ENCODE data around the gene TRIM17. TPM values are rescaled to one million over a fixed set of nuclear protein-coding genes. Genes with fewer than 3 reads are reported as not detected.

TRIM17 gene
- total RNA-seq, 2 experiments from 2014 or later = 0.13 TPM; not detected in 1

GRCh38 chr1:228403231-228403631, 13.4 kb downstream of the TRIM17 start:
- no peak overlapping the region for H3K4me2 ChIP-seq (ENCODE audit: low read length)

GRCh38 chr1:228402641-228403025, 14.0 kb downstream of the TRIM17 start:
- peaks cover 15% of the 10 kb centered on the region for H4K20me1 ChIP-seq (ENCODE audit: insufficient read depth, low read length)
- peaks cover 39% of the 10 kb centered on the region for H3K79me2 ChIP-seq (ENCODE audit: insufficient read depth, low read depth, low read length)
- H3K36me3 ChIP-seq (ENCODE audit: insufficient read depth, low read length) = peaks cover 75% of the 10 kb centered on the region
- no peaks in the 10 kb centered on the region for H3K9me3 ChIP-seq (ENCODE audit: low read length)
- no peak overlapping the region for H3K4me2 ChIP-seq (ENCODE audit: low read length)
- POLR2A ChIA-PET = interaction anchor here (1.2 kb wide), 2 partner anchors 53 to 158 kb away, joined by 3 to 4 read pairs; no protein-coding TSS in a partner anchor
- BruUV-seq (replicated peaks) = no TSS peak
- peaks cover 16% of the 10 kb centered on the region for H3K4me1 ChIP-seq (ENCODE audit: insufficient read depth, low read length, poor library complexity, severe bottlenecking)
- CTCF ChIA-PET (ENCODE audit: unreplicated experiment) = interaction anchor here (0.5 kb wide), 1 partner anchor 10 kb away, joined by 3 read pairs; no protein-coding TSS in a partner anchor
- DNase-seq (ENCODE audit: low spot score) = no peak
- no peak overlapping the region for H2AFZ ChIP-seq (ENCODE audit: low read length)
- TF ChIP-seq EZH2phosphoT487 (IDR thresholded peaks at IDR 0.05; ENCODE audit: borderline replicate concordance, low read depth, low read length) = no peak
- TF ChIP-seq CTCF (conservative IDR thresholded peaks at IDR 0.05; ENCODE audit: low read length) = no peak
- H3K9me2 ChIP-seq (ENCODE audit: insufficient read depth, low read length) = no peaks in the 10 kb centered on the region
- intact Hi-C loops (cut with micrococcal nuclease; ENCODE audit: unreplicated experiment) = loop anchor here (10.0 kb wide), 1 partner anchor 268 kb away; no protein-coding TSS in a partner anchor
- H3K27ac ChIP-seq (ENCODE audit: low read depth, low read length, poor library complexity, severe bottlenecking) = no peak overlapping the region
- no peak overlapping the region for H3K4me3 ChIP-seq (ENCODE audit: low read depth, low read length, poor library complexity, severe bottlenecking)

More at GRCh38 chr1:228403231-228403631, 13.4 kb downstream of the TRIM17 start:
- H3K4me3 ChIP-seq (ENCODE audit: low read depth, low read length, poor library complexity, severe bottlenecking) = no peak overlapping the region
- H3K79me2 ChIP-seq (ENCODE audit: insufficient read depth, low read depth, low read length) = peaks cover 42% of the 10 kb centered on the region
- TF ChIP-seq CTCF (conservative IDR thresholded peaks at IDR 0.05; ENCODE audit: low read length) (no peak), EZH2phosphoT487 (IDR thresholded peaks at IDR 0.05; ENCODE audit: borderline replicate concordance, low read depth, low read length) (no peak)
- H3K36me3 ChIP-seq (ENCODE audit: insufficient read depth, low read length) = peaks cover 69% of the 10 kb centered on the region
- H2AFZ ChIP-seq (ENCODE audit: low read length) = no peak overlapping the region
- H3K9me3 ChIP-seq (ENCODE audit: low read length) = no peaks in the 10 kb centered on the region
- no TSS peak for BruUV-seq (replicated peaks)
- peaks cover 15% of the 10 kb centered on the region for H4K20me1 ChIP-seq (ENCODE audit: insufficient read depth, low read length)
- intact Hi-C loops (cut with micrococcal nuclease; ENCODE audit: unreplicated experiment) = loop anchor here (10.0 kb wide), 1 partner anchor 268 kb away; no protein-coding TSS in a partner anchor
- no peak for DNase-seq (ENCODE audit: low spot score)
- ChIA-PET CTCF (ENCODE audit: unreplicated experiment) (interaction anchor here (0.5 kb wide), 1 partner anchor 9 kb away, joined by 3 read pairs; no protein-coding TSS in a partner anchor), POLR2A (interaction anchor here (1.2 kb wide), 2 partner anchors 53 to 159 kb away, joined by 3 to 4 read pairs; no protein-coding TSS in a partner anchor)
- H3K4me1 ChIP-seq (ENCODE audit: insufficient read depth, low read length, poor library complexity, severe bottlenecking) = peaks cover 22% of the 10 kb centered on the region
- no peaks in the 10 kb centered on the region for H3K9me2 ChIP-seq (ENCODE audit: insufficient read depth, low read length)
- no peak overlapping the region for H3K27ac ChIP-seq (ENCODE audit: low read depth, low read length, poor library complexity, severe bottlenecking)
